ENCODE measurements around the gene ADNP2. TPM values are rescaled to one million over a fixed set of nuclear protein-coding genes. Genes with fewer than 3 reads are reported as not detected.

The ADNP2 gene
- total RNA-seq, 1 donor from 2014 or later: 5.4 TPM

DNA sequence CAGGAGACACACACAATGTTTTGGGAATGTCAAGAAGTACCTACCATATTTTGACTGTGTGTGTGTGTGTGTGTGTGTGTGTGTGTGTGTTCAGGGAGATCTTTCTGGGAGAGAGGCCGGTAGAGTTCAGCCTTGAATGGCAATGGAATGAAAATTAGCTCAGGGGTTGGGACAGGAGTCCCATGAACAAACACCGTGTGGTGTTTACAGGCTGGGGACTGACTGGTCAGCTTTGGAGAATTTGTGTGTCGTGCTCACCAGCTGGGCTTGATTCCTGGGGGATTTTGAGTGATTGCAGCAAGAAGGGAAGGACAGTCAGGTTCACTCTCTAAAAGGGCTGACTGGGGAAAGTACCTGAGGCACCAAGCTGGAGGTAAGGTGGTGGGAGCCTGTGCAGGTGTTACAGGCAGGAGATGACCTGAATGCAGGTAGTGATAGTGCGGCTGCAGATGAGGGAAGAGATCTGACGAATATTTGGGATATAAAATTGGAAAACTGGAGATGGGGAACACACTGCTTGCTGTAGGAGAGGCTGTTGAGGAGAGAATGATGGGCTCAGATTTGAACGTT is 2.5 kb upstream of the ADNP2 start:
- DNase-seq (ENCODE audit: low spot score) (no peak), ATAC-seq (no peak)

DNA sequence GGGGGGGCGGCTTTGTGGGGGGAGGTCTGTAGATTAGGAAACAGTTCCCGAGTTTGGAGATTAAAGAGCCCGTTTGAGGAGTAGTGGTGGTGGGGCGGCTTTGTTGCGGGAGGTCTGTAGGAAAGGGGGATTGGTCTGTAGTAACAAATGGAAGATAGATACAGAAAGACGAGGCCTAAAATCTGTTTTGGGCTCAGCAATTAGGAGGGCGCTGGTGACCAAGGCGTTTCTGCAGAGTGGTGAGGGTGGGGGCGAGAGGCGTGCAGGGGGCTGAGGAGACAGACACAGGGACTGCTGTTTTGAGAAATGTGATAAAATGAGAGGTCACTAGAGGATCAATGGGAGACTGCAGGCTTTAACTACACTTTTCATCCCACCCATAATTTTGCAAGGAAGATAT is 1.6 kb upstream of the ADNP2 start:
- no peak for DNase-seq (ENCODE audit: low spot score)
- ATAC-seq: no peak

DNA sequence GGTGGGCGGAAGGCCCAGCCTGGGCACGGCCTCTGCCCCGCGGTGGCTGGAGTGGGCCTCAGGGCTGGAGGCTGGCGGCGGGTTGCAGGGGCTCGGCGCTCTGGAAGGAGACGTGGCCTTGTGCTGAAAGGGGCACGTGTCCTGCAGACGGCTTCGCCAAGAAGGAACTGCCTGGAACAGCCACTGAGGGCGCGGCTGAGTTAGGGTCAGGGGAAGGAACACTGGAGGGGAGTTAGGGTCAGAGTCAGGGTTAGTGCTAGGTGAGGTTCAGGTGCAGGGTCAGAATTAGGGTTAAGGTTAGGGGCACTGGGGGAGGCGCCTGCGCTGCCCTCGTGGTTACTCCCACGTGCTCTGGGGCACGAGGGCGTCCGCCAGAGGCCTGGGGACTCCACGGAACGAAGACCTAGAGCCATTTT is 933 bp upstream of the ADNP2 start:
- ATAC-seq (no peak), DNase-seq (ENCODE audit: low spot score) (no peak)

DNA sequence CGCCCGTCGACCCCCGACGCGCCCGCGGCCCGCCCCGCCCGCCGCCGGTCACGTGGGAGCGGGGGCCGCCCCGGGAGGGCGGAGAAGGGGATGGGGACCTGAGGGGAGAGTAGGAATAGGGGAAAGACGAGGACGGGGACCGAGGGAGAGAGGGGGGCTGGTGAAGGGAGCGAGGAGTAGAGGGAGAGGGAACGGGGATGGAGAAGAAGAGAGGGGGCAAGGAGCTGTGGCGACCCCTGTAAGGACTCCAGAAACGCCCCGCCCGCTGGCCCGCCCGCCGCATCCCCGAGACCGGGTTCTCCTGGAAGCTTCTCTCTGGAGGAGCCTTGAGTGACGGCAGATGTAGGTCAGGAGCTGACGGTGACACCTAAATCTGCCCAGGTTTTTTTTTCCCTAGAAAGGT is 615 bp downstream of the ADNP2 start:
- peak; percentile 45 for ATAC-seq
- DNase-seq (ENCODE audit: low spot score): no peak

- no peak for DNase-seq (ENCODE audit: low spot score)
- ATAC-seq: no peak
Observed at GRCh38 chr18:80112624-80113248, 3.7 kb downstream of the ADNP2 start.

DNA sequence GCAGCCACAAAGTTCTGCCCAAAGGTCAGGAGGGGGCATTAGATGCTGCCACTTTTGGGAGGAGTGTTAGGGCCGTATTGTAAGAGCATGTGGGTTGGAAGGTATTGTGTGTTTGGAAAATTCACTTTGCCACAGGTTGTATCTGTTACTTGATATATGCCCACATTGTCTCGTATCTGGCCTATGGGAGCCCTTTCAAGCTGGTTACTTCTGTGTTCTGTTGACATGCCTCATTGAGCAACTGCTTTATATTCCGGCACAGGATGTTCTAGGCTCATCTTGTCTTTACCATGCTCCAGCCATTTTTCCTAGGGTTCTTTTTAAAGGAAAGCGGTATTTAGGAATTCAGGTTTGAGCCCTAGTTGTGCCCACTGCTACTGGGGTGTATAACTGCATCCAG is 6.0 kb downstream of the ADNP2 start:
- DNase-seq (ENCODE audit: low spot score) (no peak), ATAC-seq (no peak)

- DNase-seq (ENCODE audit: low spot score): no peak
- no peak for ATAC-seq
Observed at GRCh38 chr18:80119111-80119510, 10.0 kb downstream of the ADNP2 start.

- no peak for DNase-seq (ENCODE audit: low spot score)
- ATAC-seq: no peak
Observed at GRCh38 chr18:80120932-80121331, 11.9 kb downstream of the ADNP2 start.

DNA sequence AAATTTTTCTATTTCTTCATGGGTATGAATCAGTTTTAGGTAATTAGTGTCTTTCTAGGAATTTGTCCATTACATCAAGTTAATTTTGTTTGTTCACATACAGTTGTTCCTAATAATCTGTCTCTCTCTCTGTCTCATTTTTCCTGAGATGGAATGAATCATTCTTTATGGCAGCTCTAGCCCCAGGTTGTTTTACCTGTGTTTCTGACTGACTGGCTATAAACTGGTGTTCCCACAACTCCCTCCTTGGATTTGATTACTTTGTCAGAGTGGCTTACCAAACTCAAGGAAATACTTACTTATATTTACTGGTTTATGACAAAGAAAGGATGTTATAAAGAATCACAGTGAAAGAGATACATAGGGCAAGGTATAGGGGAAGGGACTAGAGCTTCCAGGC is 15.1 kb downstream of the ADNP2 start:
- ATAC-seq (no peak), DNase-seq (ENCODE audit: low spot score) (no peak)

- ATAC-seq (no peak), DNase-seq (ENCODE audit: low spot score) (no peak)
Observed at GRCh38 chr18:80126797-80127196, 17.7 kb downstream of the ADNP2 start.

GRCh38 chr18:80127635-80128034 is 18.6 kb downstream of the ADNP2 start:
- DNase-seq (ENCODE audit: low spot score) (no peak), ATAC-seq (peak; percentile 75)

DNA sequence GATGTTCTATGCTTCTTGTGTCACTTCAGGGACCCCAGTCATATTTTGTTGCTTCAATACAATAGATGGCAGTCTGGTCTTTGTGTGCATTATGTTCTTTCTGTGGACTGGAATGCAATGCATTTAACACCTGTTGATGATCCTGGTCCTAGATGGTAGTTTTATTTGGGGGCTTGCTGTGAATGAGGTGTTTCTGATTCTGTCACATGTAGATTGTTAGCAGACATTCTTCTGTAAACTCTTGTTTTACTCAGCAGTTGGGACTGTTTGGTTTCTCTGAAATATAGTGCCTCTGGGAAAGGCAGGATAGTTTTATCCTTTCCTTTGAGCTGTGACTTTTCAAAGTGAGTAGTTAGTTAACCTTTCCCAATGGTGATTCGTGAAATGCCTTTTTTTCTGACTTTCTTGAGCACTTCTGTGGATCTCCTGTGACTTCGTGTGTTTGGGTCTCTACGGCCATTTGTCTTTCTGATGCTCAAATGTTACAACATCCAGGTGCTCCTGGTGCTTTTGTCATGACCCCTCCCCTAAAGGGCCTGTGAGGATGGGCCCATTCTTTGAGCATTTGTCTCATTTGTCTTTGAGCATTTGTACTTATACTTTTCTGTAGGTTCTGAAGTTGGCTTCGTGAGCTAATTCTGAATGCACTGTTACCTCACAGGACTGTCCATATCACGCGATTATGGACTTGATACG is 20.8 kb downstream of the ADNP2 start:
- ATAC-seq (no peak), DNase-seq (ENCODE audit: low spot score) (no peak)

DNA sequence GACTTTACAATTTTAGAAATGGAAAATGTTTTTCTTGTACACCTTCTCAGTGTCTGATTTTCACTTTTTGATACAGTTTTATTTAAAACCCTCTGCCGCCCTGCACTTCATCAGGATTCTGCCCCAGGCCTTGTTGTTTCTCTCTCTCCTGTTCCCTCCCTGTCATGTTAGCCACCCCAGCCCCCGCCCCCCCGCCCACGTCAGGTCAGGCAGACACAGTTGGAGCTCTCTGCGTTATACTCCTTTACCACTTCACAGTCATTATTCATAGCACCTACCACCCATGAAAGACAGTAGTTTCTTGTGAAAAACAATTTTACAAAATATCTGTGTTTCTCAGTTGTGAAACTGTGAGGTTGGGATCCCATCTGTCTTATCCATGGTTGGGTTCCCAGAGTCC is 21.5 kb downstream of the ADNP2 start:
- no peak for ATAC-seq
- no peak for DNase-seq (ENCODE audit: low spot score)

- no peak for ATAC-seq
- no peak for DNase-seq (ENCODE audit: low spot score)
Observed at GRCh38 chr18:80132180-80132812, 23.2 kb downstream of the ADNP2 start.

DNA sequence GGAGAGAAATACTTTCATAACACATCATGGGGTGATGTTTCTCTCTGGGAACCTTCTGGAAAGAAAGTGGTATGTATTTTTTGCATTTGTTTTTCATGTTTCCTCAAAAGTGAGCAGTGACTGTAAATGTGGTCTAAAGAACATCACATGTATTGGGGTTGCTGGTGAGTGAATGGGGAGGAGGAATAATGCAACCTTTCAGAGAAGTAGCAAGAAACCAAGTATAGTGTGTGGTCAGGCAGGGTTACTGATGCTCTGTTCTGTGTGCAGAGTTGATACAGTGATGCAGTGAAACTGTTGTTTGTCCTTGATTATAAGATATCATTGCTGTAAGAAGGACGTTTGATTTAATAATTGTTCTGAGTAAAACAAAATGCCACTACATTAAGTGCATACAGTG is 24.1 kb downstream of the ADNP2 start:
- no peak for DNase-seq (ENCODE audit: low spot score)

GRCh38 chr18:80135136-80135535 is 26.1 kb downstream of the ADNP2 start:
- DNase-seq (ENCODE audit: low spot score) (no peak), ATAC-seq (no peak)

More for the DNA sequence above, 24.1 kb downstream of the ADNP2 start:
- ATAC-seq: no peak

DNA sequence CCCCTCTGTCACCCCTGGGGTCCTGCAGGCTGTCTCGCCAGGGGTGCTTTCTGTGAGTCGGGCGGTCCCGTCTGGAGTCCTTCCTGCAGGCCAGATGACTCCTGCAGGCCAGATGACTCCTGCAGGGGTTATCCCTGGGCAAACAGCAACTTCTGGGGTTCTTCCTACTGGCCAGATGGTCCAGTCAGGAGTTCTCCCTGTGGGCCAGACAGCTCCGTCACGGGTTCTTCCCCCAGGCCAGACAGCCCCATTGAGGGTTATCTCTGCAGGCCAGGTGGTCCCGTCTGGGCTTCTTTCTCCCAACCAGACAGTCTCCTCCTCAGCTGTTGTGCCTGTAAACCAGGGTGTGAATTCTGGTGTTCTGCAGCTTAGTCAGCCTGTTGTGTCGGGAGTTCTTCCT is 27.6 kb downstream of the ADNP2 start:
- ATAC-seq (no peak), DNase-seq (ENCODE audit: low spot score) (no peak)

DNA sequence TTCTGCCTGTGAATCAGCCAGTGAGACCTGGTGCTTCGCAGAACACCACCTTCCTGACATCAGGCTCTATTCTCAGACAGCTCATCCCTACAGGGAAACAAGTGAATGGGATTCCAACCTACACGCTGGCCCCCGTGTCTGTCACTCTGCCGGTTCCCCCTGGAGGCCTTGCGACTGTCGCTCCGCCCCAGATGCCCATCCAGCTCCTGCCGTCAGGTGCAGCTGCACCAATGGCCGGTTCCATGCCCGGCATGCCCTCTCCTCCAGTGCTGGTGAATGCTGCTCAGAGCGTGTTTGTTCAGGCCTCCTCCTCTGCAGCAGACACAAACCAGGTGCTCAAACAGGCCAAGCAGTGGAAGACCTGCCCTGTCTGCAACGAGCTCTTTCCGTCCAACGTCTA is 28.1 kb downstream of the ADNP2 start:
- no peak for DNase-seq (ENCODE audit: low spot score)
- no peak for ATAC-seq

- DNase-seq (ENCODE audit: low spot score): no peak
- ATAC-seq: no peak
Observed at GRCh38 chr18:80137976-80138375, 28.9 kb downstream of the ADNP2 start.

DNA sequence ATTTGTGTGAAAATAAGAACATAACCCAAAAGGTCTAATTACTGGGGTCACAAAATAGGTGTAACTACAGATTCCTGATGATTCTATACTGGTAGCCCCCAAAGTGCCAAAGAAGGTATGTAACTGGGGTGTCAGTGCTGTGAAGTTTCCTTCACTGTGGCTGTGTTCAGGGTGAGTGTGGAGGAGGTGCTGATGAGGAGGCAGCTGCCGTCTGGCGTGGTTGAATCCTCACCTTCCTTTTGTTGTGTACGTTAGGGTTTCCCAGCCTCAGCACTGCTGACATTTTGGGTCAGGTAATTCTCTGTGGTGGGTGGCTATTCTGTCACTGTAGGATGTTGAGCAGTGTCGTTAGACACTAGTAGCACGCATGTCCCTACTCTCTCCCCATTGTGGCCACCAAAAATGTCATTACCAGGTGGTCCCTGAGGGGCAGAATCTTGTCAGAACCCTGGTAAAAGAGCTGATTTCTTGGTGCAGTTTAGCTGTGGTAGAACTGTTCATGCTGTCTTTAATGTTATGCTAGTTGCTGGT is 31.5 kb downstream of the ADNP2 start:
- no peak for DNase-seq (ENCODE audit: low spot score)
- no peak for ATAC-seq

DNA sequence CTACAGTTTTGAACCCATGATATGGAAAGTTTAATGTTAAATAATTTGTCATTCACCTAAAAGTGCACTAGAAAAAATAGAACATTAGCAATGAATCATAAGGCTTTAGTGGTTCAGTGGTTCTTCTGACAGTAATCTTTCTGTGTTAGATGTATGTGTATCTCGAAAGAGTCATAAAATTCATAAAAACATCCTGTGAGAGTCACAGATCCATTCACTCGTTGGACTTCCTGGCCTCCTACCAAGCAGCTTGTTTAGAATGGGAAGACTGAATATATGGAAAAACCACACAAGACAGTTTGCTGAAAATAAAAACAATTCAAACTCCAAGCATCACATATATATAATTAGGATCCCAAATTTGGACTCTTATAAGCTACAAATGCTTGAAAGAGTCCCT is 34.8 kb downstream of the ADNP2 start:
- DNase-seq (ENCODE audit: low spot score): no peak

More for the DNA sequence above, 34.8 kb downstream of the ADNP2 start:
- no peak for ATAC-seq

Data from left lobe of liver (tissue), 2 donors.